HT-29 (cell line): ENCODE results near the gene S100A12. TPM values are rescaled to one million over a fixed set of nuclear protein-coding genes. Genes with fewer than 3 reads are reported as not detected.
"Not testable (repeated sequence)": the region's sequence is repeated elsewhere in the genome, so short reads cannot be mapped to it uniquely, and the experiment has no call there.

Source experiments
- DNase-seq: peaks from one replicate; pipeline ENCODE4 v3.0.0-alpha.2; 2015; ENCODE audit warnings: low spot score
- total RNA-seq: library from RNA; depleted of rRNA; stranded (reverse); fragments of >200 nt; shearing (Covaris generic); gene quantifications from 2 replicates; pipeline ENCODE4 v1.2.3, GENCODE V29; 2014

S100A12 gene
- total RNA-seq, 1 experiment from 2014 or later: not detected

GRCh38 chr1:153353226-153353947 is 22.0 kb downstream of the S100A12 start:
- DNase-seq: peak; percentile 17

GRCh38 chr1:153352523-153352922 is 22.9 kb downstream of the S100A12 start:
- peak; percentile 90 for DNase-seq

- no peak for DNase-seq
Measured at GRCh38 chr1:153350321-153350957, 25.0 kb downstream of the S100A12 start.

DNA sequence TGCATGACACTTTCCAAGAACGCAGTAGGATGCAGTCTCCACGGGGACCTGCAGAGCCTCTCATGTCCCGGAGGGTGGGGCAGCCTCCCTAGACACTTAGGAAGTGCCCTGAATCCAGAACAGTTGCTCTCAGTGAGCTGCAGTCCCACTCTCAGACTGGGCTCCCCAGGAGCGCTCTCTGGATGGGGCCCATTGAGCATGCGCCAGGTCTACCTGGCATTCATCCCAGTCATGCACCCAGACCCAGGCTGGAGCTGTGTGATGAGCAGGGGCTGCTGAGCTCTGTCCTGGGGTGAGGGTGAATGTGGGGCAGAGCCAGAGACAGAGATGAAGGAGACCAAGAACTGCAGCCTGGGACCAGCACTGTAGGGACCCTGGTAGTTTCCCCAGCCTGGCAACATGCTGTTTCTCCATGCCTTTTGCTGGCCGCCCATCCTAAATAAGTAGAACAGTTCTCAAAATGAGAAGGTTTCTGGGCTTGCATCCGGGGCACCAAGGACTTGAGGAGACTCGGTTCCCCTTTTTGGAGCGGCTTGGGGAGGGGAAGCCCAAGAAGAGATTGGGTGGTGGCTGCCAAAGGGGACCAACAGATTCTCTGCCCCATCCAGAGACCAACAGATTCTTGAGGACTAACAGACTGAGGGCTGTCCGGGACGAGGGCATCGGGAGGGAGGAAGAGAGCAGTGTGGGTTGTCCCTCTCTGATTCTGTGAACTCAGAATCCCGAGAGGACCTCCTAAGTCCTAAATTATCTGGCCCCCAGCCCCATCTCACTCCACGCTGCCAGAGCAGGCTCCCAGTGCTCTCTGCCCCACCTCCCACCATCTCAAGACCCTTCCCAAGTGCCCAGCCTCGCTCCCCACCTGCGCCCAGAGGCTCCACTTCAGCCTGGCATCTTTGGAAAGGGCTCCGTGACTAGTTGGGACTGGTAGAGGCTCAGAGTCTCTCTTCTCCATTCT is 25.8 kb downstream of the S100A12 start:
- DNase-seq: no peak

GRCh38 chr1:153348511-153349362 is 26.7 kb downstream of the S100A12 start, which contains the start of gene PGLYRP4:
PGLYRP4 (minus strand) TSS chr1:153348841; CDS start chr1:153347932, 909 bp downstream.
- DNase-seq: peak; percentile 16

DNA sequence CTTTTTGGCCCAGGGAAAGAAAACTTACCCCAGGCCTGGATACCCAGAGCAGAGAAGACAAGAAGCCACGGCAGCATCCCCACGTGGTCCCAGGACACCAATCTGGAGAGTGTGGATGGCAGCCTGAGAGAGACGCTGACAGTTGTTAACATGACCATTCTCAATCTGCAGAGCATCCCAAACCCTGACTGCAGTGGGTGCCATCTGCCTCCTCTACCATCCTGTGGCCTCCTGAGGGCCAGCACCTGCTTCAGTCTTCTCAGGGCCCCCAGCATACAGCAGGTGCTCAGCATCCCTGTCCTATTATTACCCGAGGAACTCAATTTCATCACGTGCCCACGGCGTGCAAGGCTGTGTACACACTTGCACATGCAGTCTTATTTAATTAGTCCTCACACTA is 27.6 kb downstream of the S100A12 start:
- no peak for DNase-seq

- not testable (repeated sequence) for DNase-seq
Measured at GRCh38 chr1:153347049-153347448, 28.4 kb downstream of the S100A12 start.

DNA sequence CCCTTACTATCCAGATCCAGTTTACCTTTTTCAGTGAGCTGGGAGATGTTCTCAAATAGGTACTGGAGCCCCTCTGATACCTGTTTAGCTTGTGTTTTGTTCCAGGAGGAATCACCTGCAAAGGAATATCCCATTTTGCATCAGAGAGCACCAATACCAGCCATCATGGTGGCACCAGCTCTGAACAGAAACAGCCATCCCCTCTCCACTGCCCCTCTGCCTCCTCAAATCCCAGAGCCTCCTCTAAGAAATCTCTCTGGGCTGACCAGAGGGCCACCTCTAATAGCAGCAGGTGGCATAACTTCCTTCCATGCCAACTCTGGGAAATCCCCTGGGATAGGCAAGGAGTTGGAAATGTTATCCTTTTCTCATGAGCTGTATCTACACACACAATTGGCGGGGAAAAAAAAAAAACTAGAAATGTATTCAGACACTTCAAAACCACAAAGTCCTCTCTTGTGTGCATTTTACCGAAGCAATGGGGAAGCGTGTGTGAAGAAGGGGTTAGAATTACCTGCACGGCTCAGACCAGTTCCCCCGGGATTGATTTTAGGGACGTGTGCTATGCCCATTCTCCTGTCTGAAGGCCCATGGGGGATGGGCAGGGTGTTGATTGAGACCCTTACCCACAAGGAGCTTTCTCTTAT is 29.2 kb downstream of the S100A12 start:
- DNase-seq: no peak

- no peak for DNase-seq
Measured at GRCh38 chr1:153345187-153346076, 30.0 kb downstream of the S100A12 start.

GRCh38 chr1:153344718-153345025 is 30.7 kb downstream of the S100A12 start:
- DNase-seq: no peak

- DNase-seq: no peak
Measured at GRCh38 chr1:153343811-153344717, 31.4 kb downstream of the S100A12 start.

GRCh38 chr1:153343040-153343681 is 32.3 kb downstream of the S100A12 start:
- no peak for DNase-seq

DNA sequence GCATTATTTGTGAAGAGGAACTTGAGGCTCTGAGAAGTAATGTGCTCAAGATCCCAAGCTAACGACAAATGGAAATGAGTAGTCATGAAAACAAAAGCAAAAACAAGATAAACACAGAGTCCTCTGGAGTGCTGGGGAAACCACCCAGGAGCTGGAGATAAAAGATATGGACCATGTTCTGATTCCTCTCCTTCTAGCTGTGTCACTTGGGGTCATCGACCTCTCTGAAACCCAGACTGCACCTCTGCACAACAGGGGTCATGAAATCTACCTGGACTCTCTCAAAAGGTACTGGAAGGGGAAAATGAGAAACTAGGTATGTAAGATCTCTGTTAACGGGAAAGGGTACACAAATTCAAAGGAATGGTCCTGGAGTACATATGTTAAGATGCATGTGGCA is 33.2 kb downstream of the S100A12 start:
- DNase-seq: no peak

DNA sequence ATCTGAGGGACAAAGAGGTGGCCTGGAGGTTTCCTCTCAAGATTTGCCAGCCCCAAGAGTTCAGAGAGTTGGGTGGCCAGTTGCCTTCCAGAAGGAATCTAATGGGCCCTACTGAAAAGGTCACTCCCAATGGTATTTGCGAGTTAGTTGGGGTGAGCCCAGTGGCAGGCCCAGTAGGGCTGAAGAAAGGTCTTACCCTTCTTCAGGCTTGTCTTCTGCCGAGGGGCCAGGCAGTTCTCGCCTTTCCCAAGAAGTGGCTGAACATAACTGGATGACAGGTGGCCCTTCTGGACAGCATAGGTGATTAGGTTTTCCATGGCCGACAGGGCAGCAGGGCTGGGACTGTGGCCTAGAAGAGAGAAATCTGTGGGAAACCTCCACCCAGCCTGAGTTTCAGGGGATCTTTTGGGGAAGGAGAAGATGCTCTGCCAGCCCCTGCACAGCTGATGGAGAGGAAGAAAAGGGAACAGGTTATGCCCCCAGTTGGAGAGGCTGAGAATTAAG is 33.9 kb downstream of the S100A12 start:
- DNase-seq: no peak

DNA sequence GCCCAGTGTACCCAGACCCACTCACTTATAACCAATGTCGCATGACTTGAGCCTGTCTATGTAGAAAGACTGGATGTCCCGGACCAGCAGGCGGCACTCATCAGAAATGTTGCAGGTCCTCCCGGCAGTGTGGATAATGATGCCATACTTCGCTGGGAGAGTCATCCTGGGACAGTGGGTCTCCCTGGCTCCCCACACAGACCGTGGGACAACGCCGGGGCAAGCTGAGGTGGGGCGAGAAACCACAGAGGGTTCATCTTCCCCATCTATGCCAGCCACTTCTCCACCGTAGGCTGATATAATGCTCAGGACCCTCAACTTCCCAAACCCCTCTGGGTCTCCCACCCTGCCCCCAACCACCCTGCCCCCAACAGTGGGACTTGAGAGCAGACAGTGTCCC is 35.1 kb downstream of the S100A12 start:
- DNase-seq: no peak

GRCh38 chr1:153339802-153340201 is 35.6 kb downstream of the S100A12 start:
- no peak for DNase-seq

DNA sequence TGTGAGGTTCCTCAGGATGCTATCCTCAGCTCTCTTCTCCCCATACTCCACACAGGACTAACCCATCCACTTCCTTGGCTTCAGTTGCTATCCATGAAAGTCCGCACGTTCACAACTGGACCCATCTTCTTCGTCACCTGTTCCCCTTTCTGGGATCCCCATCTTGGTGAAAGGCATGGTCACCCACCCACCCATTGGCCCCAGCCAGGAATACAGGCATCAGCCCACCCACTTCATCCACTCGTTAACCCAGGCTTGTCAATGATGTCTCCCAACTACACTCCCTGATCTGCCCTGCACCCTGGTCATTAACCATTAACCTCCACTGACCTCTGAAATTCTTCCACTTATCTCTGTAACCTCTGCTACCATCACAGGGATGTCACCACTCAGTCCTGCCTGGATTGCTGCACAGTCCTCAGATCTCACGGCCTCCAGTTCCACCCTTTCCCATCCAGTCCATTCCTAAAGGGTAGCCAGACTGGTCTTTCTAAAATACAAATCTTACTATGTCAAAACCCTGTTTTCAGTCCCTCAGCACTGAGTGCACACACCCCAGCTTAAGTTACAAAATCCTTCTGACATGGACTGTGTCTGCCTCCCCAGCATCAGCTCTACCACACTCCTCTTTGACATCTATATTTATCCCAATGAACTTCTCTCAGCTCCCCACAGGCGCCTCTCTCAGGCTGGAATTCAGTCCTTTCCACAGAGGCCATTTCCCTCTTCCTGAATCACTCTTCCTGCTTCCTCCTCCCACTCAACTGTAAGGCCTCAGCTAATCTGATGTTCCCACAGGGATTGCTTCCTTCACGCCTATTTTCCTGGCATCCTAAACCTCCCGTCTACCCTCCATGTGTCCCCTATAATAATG is 37.2 kb downstream of the S100A12 start:
- no peak for DNase-seq
